GM21423 (cell line): ENCODE results near the gene FBXL15.

Experiments used
- ATAC-seq: cut with Tn5 transposase; IDR thresholded peaks from one replicate; pipeline ENCODE4 v1.9.1; 2021; ENCODE audit warnings: mild to moderate bottlenecking, moderate library complexity; ENCODE audit not compliant: unreplicated experiment

The FBXL15 gene

DNA sequence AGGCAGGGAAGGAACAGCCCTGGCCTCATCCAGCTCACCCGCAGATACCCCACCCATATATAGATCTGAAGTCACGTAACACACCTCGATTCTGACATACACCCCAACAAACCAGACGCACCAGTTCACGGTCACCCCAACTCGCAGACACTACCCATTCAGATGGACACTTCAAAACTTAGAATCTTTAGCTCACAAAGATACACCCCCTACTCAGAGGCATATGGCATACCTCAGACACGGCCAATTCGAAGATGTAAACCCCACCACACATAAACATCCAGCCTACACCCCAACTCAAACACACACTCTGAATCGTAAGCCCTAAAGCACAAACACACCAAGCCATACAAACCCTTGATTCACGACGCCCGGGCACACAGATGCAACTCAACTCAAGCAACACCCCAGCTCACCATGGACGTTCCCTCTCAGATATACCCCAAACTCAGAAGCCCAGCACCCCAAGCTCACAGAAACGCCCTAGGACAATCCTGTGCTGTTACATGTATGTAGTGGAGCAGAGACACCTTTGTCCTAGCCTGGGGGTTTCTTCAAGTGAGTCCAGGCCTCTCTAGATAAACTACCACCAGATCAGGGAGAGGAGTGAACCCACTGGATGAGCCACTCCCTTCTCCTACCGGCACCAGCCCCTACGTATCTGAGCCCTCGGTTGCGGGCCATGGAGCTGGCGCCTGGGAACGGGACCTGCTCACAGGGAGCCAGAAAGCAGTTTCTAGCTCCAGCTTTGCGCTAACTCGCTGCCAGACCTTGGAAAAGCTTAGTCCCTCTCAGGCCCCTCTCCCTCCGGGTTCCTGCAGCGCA, 10.8 kb upstream of the FBXL15 start:
- ATAC-seq, result no peak

DNA sequence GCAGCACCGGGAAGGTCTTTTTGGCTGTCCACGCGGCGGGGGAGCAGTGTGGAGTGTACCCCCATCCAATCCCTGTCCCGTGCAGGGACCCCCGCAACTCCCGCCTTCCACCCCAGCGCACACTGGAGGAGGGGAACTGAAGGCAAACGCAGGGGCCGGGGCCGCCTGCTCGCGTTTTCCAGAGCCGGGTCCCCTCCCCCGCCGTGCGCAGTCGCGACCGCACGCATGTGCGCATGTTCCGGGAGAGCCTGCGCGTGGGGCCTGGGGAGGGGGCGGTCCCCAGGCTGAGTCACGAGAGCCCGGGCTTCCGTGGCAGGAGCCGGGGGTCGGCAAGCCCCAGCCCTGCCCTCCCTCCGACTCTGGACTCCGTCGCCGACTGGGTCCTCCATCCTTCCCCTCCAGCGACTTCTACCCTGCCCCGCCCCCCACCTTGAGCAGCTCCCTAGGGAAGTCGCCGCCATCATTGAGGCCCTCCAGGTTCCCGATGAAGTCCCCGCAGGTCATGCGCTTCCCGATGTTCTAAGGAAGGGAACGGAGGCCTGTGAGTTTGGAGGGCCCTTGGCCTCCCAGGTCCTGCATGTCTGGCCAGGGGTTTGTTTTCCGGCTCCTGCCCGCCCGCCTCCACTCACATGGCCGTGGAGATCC, 10.1 kb upstream of the FBXL15 start:
- ATAC-seq, result no peak

DNA sequence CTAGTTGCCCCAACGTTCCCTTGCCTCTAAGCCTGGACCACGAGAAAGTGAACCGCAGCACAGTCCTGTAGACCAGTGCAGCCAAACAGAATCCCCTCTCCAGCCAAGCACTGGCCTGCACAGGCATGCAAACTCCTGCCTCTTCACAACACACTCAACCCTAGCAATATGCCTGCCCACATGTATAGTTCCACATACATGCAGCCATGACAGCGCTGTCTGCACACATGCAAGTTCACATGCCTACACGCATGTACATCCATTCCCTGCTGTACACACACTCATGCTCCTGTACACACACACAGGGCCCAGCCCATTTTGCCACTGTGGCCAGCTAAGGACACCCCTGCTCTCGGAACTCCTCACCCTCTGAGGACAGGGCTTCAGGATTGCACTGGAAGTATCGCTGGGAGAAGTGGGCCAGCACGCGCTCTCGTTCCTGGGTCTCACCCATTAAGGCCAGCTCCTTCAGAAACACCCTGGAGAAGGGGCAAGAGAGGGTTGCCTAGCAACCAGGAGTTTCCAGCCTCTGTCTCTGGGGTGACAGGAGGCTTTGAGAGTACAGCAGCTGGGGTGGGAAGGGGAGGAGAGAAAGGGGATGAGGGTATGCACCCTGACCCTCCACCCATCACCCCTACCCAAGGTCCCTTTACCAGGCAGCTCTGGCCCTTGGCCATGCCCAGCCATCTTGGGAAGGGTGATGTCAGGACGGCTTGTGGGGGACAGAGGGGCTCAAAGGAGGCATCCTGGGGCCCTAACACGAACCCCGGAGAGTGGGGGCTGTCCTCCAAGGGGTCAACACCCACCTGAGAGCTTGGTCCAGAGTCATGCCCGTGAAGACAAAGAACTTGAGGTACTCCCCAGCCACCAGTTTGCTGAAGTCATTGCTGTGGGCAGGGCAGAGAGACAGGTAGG, 9.0 kb upstream of the FBXL15 start:
- no peak for ATAC-seq

DNA sequence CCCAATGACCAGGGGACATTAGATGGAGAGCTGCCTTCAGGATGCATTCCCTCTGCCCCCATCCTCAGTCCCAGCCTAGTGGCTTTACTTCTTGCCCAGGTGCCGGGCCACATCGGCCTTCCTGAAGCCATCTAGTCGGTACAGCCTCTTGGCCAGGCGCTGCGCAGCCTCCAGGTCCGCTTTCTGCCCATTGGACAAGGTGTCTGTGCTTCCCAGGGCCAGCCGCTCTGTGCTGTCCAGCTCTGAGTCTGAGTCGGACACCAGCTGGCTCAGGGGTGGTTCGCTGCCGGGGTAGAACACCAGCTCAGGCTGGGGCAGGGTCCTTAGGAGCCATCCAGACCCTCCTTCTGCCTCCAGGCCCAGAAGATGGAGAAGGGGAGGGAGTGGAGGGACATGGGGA, 8.3 kb upstream of the FBXL15 start:
- no peak for ATAC-seq

DNA sequence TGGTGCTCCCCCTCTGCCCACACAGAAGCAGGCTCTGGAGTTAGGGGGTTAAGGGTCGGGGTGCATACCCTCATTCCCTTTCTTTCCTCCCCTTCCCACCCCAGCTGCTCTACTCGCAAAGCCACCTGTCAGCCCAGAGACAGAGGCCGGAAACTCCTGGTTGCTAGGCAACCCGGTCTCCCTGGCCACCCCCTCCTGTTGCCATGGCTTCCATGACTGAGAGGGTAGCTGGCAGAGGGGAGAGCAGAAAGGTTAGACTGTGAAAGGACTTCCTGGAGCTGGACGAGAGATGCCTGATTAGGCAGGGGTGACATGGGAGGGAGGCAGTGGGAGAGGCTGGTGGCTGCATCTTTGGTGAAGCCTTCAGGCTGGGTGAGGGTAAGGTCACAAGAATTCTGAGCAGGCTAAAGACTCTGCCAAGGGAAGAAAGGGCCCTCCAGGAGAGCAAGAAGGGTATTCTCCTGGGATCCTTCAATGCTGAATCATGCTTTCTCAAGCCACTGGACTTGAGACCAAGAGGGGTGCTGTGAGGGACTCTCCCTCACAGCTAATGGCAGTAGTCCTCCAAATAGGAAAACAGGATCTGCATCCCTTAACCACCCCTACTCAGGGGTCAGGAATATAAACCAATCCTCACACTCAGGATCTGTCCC, 7.5 kb upstream of the FBXL15 start:
- no peak for ATAC-seq

DNA sequence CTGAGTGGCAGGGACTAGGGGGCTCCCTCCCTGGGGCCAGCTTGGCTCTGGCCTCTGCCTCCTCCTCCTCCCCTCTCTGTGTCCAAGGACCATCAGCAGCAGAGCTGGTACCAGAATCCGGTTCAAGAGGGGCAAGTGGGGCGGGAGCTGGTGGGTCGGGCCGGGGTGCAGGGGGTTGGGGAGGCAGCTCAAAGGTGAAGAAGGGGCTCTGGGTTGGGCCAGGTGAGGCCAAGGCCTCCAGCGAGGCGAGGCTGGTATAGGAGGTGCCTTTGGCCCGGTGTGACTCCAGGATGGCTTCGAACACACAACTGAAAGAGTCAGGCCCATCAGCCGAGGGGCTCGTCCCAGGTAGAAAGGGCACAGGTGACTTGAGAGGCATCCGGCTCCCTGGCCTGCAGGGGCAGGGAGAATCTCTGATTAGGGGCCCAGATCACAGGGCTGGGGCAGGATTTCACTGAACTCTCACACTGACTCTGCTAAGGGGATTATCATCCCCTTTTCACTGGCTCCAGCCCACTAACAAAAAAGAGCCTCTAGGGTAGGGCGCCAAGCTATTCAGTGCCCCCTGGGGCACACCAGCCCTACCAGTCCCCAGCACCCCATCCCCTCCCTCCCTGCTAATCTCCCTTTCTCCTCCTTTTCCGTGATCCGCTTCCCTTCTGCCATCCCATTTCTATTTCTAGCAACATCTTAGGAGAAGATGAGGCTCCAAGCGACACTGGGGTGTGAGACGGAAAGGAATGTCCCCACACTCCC, 6.7 kb upstream of the FBXL15 start:
- no peak for ATAC-seq

DNA sequence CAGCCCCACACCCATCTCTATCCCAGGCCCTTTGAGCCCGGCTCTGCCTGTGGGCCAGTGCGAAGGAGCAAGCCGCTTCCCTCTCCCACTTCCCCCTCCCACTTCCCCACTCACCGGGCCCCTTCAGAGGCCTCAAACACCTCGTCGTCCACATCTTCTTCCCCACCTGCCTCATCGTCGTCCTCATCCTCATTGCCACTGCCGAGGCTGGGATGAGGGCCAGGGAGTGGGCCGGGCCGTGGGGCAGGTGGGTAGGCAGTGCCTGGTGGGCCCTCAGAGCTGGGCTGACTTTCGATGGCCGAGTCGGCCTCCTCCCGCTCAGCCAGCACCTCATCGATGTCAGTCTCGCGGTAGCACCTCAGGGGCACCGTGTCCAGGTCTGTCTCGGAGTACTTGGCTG, 5.9 kb upstream of the FBXL15 start:
- ATAC-seq, result no peak

DNA sequence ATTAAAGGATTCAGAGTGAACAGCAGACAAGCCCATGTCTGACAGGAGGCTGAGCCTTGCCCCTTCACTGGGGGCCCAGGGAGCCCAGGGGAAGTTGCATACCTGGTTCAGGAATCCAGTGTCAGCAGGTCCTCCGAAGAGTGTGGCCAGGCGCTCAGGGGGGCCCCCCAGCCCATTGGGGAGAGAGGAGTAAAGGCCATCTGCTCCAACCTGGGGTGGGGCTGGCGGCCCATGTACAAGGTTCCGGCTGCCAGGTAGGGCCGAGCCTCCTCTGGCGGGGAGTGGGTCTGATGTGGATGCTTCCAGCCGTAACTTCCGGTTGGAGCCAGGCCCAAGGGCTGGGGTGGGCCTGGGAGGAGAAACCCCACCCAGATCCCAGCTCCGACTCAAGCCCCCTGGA, 4.4 kb upstream of the FBXL15 start:
- no peak for ATAC-seq

DNA sequence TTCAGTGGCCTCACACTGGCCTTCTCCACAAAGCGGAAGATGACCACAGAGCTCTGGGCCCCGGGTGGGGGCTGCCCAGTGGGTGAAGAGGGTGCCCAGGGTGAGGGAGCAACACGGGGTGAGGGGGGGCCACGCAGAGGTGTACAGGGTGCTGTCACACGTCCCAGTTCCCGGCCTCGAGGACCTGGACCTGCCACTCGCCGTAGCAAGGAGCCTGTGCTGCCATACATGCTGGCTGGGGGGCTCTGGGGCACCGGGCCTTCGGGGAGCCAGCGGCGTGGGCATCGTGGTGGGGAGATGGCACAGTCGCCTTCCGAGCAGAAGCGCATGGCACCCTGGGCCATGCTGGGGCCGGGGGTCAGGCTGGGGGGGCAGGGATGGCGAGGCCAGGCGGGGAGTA, 3.9 kb upstream of the FBXL15 start:
- no peak for ATAC-seq

DNA sequence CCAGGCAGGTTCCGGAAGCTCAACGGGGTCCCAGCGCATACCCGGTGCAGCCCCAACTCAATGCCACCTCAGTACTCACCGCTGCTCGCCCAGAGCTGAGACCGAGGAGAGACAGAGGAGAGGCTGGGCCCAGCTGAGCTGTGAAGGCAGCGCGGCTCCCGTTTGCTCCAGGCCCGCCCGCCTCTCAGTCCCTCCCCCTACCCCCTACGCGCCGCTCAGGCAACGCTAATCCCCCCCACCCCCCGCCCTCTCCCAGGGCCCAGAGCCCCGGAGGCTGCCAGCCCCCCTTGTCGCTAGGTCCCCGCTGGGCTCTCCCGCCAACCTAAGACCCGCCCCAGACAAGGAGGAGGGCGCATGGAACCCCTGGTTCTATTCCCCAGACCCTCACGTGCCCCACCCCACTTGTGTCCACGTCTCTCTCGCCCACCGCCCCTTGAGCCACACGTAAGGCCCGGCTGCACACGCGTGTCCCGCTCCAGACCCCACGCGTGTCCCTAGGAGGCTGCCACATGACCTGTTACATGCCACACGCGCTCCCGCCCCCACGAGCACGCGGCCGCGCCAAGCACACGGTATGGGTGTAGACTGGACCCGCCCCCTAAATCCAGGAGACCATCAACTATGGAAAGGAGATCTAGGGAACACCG, 1.9 kb upstream of the FBXL15 start, which contains the start of gene PSD:
Gene PSD (minus strand): TSS at position 164 of the 647 bp plus-strand sequence. CDS start 1,747 bp downstream, outside the sequence.
- ATAC-seq, result no peak

DNA sequence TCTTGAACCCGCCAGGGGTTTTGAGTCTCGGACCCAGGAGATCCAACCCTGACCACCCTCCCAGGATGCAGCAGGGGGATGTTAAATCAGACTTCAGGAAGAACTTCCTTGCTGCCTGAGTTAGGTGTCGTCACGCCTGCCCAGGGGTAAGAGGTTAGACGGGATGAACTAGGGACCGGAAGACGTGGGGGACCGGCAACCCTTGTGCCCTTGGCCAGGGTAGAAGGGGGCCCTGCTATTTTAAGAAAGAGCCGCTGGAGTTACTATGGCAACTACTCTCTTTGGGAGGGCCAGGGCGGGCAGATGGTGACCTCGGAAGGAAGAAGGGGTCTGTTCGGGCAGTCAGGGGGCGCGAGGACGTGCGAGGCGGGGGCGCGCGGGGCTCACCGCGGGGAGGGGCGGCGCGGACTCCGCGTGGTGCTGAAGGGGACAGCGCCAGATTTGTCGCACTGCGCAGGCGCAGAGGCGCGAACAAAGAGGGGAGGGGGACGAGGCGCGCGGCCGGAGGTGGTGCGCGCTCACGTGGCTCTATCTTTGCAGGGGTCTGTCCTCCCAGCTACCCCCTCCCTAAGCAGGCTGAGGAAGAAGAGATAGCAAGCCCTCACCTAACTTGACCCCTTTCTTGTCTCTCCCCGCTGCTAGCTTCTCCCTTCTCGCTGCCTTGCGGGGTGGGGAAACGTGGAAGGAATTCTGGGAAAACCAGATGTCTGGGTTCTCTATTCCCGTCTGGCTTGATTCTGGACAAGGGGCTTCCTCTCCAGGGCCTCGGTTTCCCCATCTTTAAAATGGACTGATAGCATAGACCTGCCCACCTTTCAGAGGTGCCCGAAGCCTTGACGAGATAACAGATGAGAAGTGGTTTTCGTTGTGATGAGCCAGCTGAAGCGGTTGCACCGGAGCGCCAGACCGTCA, 1.1 kb upstream of the FBXL15 start:
- no peak for ATAC-seq

DNA sequence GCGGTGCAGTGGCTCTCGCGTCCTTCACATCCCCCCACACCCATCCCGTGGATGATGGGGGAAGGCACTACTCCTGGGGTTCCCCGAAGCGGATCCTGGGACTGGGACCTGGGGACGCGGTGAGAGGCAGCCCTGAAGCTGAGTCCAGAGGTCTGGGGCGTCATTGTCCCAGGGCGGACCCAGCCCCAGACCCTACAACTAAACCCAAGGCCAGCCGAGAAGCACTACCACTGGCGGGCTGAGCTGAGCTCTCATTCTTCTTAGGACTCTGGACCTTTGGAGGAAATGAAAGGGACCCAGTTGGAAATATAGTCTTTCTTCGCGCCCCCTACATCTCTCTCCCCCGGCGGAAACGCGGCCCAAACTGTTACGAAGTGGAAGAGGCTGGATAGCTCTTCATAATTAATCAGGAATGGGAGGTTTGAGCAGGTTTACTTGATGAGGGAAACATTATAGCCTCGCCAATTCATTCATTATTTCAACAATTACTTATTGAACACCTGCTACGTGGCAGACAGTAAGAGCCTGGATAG, 389 bp upstream of the FBXL15 start:
- no peak for ATAC-seq

DNA sequence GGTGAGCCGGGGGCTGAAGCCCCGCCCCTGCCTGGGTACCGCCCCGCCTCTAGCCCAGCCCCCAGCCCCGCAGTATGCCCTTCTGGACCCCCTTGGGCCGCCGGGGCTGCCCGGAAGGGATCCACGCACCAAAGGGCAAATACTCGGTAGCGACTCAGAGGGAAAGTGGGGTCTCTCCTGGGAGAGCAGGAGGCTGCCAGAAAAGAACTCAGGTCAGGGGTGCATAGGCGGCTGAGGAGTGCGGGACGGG, 796 bp downstream of the FBXL15 start:
- no peak for ATAC-seq

DNA sequence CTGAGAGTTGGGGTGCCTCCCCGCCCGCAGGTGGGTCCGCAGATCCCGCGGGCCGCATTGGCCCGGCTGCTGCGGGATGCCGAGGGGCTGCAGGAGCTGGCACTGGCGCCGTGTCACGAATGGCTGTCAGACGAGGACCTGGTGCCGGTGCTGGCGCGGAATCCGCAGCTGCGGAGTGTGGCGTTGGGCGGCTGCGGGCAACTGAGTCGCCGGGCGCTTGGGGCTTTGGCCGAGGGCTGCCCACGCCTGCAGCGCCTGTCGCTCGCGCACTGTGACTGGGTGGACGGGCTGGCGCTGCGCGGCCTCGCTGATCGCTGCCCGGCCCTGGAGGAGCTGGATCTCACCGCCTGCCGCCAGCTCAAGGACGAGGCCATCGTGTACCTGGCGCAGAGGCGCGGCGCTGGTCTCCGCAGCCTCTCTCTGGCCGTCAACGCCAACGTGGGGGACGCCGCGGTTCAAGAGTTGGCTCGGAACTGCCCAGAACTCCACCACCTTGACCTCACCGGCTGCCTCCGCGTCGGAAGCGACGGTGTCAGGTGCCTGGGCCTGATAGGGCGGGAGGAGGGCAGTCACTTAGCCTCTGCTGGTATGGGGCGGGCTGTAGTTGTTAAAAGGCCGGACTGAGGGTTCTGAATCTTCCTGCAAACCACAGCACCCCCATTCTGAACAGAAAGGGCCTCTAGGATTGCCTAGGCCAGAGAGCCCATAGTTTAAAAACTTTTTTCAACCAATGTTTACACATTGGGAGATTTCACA, 1.3 kb downstream of the FBXL15 start:
- ATAC-seq, result no peak

DNA sequence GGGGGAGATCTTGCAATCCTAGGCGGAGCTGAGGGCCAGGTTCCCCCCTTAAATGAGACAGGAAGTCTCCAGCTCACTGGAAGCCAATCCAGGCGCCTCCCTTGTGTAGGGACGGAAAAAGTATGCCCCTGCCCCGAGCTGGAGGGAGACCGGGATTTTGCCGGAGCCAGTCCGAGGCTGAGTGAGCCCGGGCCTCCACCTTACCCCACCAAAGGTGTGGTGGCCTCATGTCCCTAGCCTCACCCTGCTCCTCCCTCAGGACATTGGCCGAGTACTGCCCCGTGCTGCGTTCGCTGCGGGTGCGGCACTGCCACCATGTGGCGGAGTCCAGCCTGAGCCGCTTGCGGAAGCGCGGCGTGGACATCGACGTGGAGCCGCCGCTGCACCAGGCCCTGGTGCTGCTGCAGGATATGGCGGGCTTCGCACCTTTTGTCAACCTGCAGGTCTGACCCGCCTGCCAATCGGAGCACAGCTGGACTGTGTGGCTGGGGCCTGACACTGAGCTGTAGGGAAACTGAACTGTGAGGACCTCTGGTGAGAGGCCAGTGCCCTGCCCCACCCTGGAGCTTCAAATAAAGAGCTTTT, 2.0 kb downstream of the FBXL15 start:
- no peak for ATAC-seq

DNA sequence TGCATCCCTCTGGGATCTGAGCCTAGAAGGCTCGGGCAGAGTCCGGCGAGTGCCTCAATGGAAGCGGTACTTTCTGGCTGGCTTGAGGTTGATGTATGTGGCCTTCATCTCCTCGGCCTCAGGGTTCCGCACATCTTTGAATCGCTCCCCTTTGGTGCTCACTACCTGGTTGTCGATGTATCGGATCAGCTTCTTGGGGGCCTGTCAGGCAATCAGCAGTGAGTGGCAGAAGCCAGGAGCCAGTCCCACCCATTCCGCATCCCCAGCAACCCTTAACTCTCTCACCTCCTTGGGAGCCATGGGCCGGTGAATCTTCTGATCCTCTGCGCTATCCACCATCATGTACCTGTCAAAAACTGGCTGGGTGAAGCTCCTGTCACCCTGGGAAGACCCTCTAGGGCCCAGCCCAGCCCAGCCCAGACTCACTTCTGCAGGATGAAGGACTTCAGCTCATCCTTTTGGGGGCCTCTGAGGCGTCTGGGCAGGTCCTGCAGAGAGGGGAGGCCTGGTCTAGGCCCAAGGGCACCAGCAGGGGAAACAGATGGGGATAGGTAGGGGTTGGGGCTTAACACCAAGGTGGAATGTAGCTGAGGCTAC, 2.8 kb downstream of the FBXL15 start:
- ATAC-seq, result no peak

DNA sequence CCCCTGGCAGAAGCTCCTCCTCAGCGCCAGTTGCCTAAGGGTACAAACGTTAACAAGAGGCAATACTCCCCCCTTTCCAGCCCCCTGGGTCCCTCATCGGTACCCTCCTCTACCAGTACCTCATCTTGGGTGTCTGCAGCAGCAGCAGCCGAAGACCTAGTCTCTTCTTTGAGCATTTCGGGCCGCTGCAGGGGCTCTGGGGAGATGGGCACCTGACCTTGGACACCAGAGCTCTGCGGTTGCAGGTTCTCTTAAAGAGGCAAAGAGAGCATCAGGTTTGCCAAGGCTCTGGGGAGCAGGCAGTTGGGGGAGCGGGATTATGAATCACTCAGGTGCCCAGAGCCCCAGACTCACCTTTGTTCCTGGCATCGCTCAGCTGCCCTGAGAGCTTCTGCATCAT, 3.5 kb downstream of the FBXL15 start:
- no peak for ATAC-seq
